ENCODE results near the gene C6orf52. TPM values are rescaled to one million over a fixed set of nuclear protein-coding genes. Genes with fewer than 3 reads are reported as not detected.

Gene C6orf52
- total and polyA plus RNA-seq, 9 of the 15 experiments (the other 6 are each of a cell fraction or from before 2014, with no cell fraction given): 6.7 to 37.0 (median 11.1) TPM

DNA sequence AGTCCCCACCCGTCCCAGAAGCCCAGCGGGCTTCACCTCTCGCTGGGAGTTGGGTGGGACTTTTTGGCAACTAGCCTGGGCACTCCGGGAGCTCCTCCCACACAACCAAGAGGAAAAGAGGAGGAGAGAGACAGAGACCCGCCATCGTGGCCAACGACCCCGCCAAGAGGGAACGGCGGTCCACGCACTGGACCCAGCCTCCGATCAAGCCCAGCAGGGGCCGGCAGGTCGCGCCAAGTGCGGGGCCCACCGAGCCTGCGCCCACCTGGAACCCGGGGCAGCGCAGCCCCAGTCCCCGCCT is 25.5 kb upstream of the C6orf52 start:
- ATAC-seq (no peak), DNase-seq (ENCODE audit: extremely low read depth in 1 of 4, low spot score in 3 of 4) (no peak), FAIRE-seq (no peak)
- Histone ChIP-seq H3K9me3 (replicated peaks; ENCODE audit: control insufficient read depth, insufficient read depth, low read depth, low read length) (peaks cover 13% of the 10 kb centered on the region), H3K36me3 (ENCODE audit: control insufficient read depth, insufficient read depth, low read length) (peaks cover 3% of the 10 kb centered on the region; the same call in 1 of the 3 replicates), H3K4me3 (no peak overlapping the region), H2AFZ (ENCODE audit: low read depth, low read length) (no peak overlapping the region), H4K20me1 (replicated peaks; ENCODE audit: control insufficient read depth, insufficient read depth, low read length) (no peaks in the 10 kb centered on the region), H3K4me1 (replicated peaks in 1 of 2; ENCODE audit: control insufficient read depth in 2 of 2, insufficient read depth in 2 of 2, low read length in 2 of 2) (peaks cover 22 to 24% of the 10 kb centered on the region in 2 experiments), H3K79me2 (ENCODE audit: control insufficient read depth, insufficient read depth, low read length) (peaks cover 22% of the 10 kb centered on the region), H3K9ac (ENCODE audit: insufficient read depth in 1 of 2, low read depth in 2 of 2, low read length in 2 of 2) (no peak overlapping the region), H3K27me3 (ENCODE audit: control insufficient read depth in 2 of 2, insufficient read depth in 2 of 2, low read length in 2 of 2) (no peaks in the 10 kb centered on the region), H3K4me2 (ENCODE audit: insufficient read depth, low read length) (no peak overlapping the region), H3K27ac (ENCODE audit: extremely low read depth, low read depth, low read length) (no peak overlapping the region), H3K9me1 (ENCODE audit: control insufficient read depth, insufficient read depth, low read length) (no peaks in the 10 kb centered on the region)
- intact Hi-C loops (cut with micrococcal nuclease) (no loop called here), in situ Hi-C loops (cut with MboI) (no loop called here)
- 85% methylated on average over 10 of the region's 21 CpGs for WGBS (ENCODE audit: insufficient coverage, low coverage, missing lambda C conversion rate)
- CTCF ChIA-PET (ENCODE audit: low intra/inter-chr PET ratio): no interaction called here
- no TSS peak for BruUV-seq (replicated peaks)
- POLR2A ChIA-PET: interaction anchor here (0.9 kb wide), 1 partner anchor 13 kb away, joined by 3 read pairs; no protein-coding TSS in a partner anchor
- TF ChIP-seq ZNF444 (CRISPR knock-in tag; IDR thresholded peaks at IDR 0.05) (no peak), ZC3H8 (IDR thresholded peaks at IDR 0.05) (no peak), CC2D1A (IDR thresholded peaks at IDR 0.05) (0 out of 2 replicates have a peak, but pooled peaks have one; percentile 0), ZNF212 (CRISPR knock-in tag; IDR thresholded peaks at IDR 0.05) (no peak), ESRRB (CRISPR knock-in tag; IDR thresholded peaks at IDR 0.05; ENCODE audit: borderline replicate concordance) (no peak), AFF1 (IDR thresholded peaks at IDR 0.05; ENCODE audit: low read depth in 1 of 2, partially characterized antibody in 2 of 2) (no peak), MYNN (IDR thresholded peaks at IDR 0.05) (no peak), MYNN (CRISPR knock-in tag; IDR thresholded peaks at IDR 0.05) (no peak), KDM5B (IDR thresholded peaks at IDR 0.05; ENCODE audit: insufficient replicate concordance, low read depth, low read length) (no peak), BRD4 (IDR thresholded peaks at IDR 0.05) (no peak)
- TF ChIP-seq, protein P1, sequence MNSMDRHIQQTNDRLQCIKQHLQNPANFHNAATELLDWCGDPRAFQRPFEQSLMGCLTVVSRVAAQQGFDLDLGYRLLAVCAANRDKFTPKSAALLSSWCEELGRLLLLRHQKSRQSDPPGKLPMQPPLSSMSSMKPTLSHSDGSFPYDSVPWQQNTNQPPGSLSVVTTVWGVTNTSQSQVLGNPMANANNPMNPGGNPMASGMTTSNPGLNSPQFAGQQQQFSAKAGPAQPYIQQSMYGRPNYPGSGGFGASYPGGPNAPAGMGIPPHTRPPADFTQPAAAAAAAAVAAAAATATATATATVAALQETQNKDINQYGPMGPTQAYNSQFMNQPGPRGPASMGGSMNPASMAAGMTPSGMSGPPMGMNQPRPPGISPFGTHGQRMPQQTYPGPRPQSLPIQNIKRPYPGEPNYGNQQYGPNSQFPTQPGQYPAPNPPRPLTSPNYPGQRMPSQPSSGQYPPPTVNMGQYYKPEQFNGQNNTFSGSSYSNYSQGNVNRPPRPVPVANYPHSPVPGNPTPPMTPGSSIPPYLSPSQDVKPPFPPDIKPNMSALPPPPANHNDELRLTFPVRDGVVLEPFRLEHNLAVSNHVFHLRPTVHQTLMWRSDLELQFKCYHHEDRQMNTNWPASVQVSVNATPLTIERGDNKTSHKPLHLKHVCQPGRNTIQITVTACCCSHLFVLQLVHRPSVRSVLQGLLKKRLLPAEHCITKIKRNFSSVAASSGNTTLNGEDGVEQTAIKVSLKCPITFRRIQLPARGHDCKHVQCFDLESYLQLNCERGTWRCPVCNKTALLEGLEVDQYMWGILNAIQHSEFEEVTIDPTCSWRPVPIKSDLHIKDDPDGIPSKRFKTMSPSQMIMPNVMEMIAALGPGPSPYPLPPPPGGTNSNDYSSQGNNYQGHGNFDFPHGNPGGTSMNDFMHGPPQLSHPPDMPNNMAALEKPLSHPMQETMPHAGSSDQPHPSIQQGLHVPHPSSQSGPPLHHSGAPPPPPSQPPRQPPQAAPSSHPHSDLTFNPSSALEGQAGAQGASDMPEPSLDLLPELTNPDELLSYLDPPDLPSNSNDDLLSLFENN (IDR thresholded peaks at IDR 0.05; ENCODE audit: low read depth in 2 of 2, low read length in 2 of 2): no peak
